GM18861 (cell line): Measurements from ENCODE around the gene TMEM63A.

Experiments
- ATAC-seq: cut with Tn5 transposase; IDR thresholded peaks from one replicate; pipeline ENCODE4 v1.9.1; 2021; ENCODE audit not compliant: unreplicated experiment

TMEM63A gene

DNA sequence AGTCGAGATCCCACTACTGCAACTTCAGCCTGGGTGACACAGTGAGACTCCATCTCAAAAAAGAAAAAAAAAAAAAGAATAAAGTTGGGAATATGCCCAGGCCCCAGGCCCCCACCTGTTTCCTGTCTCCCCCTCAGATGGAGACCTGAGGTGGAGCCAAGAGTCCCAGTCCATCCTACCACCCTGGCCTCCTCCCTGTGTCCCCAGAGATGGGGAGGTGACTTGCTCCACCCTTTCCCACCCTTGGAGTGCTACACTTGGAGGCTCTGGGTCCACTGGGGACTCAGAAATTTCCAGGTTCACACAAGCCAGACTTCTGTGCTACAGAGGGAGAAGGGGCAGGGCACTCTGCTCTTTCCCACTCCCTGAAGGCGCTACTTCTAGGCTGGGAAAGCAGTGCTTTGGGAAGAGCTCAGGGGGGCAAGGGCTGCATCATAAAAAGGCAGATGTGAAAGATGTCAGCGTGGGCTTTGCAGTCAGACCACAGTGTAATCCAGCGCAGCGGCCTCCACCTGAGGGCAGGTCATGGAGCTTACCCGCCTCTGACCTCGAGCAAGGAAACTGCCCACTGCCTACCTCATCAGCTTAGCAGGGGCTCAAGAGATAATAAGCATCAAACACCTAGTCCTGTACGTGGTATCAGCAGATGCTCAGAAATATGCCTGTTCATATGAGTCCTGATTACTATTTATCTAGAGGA, 13.4 kb downstream of the TMEM63A start:
- no peak for ATAC-seq

DNA sequence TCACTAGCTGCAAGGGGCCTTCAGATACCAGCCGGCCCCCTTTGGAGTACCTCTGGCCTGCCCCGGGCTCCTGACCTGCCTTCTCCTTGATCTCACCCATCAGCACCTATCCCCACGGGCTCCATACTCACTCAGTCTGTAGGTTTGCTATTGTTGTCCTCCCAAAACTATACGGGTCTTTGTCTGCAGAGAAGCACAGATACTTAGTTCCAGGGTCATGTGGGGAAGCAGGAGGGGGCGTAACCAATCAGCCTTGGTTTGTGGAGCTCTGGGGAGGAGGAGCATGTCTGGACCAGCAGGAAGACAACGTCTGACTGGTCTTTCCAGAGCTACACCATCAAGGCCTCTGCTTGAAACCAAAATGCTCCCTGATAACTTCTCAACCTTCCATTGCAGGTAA, 15.2 kb downstream of the TMEM63A start:
- ATAC-seq: no peak

DNA sequence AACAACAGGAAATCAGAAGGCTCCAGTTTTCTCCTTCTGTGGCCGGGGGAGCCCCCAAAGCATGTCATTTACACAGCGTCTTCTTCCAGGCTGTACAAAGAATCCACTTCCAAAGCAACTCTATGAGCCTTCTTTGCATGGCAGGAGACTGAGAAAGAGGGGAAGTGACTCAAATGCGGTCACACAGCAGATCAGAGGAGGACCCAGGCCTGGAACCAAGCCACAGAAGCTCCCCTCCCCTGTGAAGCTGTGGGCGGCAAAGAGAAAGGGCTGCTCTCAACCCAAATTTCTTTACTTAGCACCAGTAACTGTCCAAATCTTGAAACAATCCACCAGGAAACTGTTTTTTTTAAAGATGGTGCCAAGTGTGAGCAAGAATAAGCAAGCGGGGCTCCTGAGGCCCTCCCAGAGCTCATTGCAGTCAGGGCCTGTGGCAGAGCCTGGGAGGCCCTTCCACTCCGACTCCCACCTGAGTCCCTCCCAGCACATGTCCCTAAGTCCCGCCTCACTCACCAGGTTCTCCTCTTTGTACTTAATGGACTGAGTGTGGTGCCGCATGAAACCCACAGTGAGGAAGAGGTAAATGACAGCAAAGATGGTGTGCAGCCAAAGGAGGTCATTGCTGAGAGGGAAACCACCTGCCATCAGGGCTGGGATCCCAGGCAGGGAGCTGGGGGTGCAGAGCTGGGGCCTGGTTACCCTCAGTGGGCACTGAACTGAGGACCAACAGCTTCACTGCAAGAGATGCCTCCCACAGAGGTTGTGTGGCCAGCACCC, 15.9 kb downstream of the TMEM63A start:
- peak; percentile 67 for ATAC-seq

DNA sequence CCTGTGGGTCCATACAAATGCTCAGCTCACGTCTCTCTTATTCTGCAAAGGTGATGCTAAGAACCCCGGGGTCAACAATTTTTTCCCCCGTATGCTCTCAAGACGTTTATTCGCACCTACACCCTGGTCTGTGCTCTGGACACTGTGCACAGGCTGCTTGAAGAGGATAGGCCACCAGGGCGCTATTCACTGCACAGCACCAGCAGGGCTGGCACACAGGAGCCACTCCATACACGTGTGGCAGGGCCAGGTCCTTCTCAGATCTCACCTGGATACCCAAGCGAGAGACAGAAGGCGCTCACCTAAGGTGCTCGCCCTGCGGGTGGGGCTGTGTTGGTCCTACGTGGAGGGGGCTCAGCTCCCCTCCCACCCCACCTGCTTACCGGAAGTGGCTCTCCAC, 16.7 kb downstream of the TMEM63A start:
- ATAC-seq: no peak

DNA sequence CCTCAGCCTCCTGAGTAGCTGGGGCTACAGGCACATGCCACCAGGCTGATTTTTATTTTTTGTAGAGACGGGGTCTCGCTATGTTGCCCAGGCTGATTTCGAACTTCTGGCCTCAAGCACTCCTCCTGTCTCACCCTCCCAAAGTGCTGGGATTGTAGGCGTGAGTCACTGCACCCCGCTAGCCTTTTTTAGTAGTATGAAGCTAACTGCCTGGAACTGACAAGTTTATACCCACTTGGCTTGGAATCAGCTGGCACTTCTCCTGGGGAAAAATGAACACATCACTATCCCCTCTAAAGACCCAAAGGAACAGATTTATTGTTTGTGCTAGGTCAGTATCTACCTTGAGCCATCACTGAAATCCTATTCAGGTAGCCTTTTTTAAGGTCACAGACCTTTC, 19.0 kb downstream of the TMEM63A start:
- ATAC-seq: no peak

DNA sequence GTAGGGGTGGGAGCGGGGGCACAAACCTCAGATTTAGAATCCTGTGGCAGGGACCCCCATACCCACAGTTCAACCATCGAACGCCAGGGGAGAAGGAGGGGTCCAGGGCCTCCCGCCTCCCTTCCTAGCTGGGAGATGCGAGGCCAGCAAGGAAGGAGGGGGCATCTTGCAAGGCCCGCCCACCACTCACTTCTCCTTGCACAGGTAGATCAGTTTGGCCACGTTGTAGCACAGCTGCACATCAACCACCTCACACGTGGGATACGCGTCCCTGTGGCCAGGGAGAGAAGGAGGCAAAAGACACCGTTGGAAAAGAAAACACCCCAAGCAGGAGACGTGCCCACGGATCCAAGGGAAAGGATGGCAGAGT, 19.6 kb downstream of the TMEM63A start:
- no peak for ATAC-seq

DNA sequence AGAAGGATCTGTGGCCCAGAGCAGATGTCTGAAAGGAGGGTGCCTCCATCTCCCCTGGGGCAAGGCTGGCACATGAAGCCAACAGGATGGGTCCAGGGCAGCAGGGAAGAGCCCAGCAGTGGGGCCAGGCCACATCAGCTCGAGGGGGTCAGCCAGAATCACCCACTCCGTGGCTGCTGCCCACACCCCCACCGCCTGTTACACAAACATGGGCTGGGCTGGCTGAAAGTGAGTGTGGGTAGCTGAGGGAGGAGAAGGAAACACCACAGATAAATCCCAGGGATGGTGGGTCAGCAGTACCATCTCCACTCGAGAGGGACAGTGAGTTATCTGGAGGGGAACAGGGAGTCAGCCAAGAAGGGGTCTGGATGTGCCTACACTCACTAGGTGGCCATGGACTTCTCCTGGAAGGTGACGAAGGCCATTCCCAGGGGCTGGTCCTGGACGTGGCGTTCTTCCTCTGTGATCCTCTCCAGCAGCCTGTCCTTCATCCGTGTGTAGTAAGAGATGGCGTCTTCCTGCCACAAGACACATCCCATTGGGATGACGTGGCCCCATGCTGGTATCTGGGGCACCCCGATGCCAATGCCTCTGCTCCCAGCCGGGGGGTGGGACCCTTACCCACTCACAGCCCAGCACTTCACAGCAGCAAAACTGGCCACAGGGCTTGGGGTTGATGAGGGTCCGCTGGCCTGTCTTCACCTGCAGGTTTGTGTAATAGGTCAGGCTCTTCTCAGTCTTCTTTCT, 20.2 kb downstream of the TMEM63A start:
- no peak for ATAC-seq

DNA sequence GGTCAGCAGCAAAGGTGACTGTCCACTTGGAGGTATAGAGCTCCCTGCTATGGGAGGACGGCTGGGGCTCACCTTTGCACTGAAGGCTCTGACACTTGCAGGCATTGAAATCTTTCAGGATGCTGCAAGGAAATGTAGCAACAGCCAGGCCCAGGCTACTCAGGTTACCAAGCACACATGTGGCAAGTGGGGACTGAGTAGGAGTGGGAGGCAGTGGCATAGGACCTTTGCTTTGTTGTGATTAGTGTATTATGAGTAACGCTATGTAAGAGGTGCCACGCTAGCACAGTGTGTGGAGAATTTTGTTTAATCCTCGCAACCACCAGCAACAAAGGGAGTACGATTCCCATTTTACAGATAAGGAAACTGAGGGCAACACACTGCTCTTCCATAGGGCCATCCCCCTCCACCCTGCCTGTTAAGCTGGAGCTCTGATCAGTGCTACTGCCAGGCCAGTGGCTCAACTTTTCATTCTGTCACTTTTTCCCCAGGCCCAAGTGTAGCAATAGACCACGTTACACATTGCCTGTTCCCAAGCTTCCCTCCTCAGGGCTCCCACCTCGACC, 21.2 kb downstream of the TMEM63A start:
- ATAC-seq: no peak

DNA sequence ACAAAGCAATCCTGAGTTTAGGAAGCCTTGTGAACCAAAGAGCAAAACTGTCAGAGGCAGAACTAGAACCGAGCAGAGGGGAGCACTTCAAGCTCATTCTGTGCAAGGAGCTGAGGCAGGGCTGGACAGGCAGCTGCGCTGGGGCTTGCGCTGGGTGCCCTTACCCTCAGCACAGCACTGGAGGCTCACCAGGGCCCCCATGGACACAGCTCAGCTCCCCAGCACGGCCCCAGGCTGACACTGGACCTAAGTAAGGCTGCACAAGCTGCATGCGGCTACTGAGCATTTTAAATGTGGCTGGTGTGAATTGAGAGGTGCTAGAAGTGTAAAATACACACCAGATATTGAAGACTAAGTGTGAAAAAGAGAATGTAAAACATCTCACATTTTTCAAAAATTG, 22.1 kb downstream of the TMEM63A start:
- no peak for ATAC-seq

DNA sequence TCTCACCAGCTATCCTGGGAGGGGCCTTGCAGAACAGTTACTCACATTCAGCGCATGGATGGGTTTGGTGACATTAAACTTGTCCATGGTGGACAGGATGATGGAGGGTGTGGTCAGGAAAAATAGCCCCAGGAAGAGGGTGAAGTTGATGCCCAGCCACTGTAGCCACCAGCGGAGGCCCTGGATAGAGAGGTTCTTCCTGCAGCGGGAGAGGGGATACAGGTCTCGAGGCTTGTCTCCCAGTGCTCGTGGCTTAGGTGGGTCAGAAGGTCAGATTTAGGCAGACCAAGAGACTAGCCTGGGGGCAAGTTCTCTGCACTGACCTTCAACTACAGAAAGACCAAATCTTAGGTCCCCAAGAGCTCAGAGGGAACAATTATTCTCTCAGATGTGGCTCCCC, 23.0 kb downstream of the TMEM63A start:
- ATAC-seq: no peak

DNA sequence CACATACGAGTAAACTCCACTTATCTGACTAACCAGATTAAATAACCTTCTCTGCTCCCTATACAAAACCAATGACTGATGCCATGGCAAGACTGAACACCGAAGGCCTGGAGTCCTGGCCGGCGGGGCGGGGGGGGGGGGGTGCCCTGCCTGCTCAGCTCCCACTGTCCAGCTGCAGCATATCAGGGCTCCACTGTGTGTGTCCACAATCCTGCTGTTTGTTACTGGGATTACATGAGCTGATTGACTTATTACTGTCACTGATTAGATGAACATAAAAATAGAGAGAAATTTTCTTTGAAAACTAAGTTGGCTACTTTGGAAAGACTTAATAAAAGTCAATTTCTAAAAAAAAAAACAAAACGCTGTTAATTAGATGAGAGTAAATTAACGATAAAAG, 24.9 kb downstream of the TMEM63A start:
- no peak for ATAC-seq

DNA sequence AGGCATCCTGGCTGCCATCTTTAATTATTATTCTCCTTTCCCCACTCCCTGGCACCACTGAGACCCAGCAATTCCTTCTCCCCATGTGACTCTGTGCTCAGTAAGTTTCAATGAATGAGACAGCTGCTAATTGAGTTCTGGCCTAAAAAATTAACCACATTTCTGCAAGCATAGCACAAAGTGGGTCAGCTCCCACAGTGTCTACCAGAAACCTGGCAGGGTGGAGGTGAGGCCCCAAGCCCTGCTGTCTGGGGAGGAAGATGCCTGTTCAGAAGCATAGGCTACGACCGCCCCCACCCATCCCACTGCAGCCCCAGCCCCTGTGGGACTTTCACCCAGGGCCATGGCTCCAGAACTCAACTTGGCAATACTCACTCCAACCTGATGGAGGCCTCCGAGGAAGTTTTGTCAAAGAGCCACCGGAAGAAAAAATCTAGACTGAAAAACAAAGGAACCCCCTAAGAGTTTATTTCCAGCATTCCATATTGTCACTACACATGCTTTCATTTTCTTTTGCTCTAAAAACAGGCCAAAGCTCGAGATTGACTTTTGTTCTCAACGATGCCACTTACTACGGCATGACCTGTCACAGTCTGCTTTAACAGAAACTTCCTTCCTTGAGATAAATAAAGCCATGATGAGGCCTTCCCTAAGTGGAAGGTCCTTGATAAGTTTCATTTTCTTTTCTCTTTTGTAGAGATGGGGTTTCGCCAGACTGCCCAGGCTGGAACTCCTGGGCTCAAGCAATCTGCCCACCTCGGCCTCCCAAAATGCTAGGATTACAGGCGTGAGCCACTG, 26.5 kb downstream of the TMEM63A start:
- no peak for ATAC-seq

DNA sequence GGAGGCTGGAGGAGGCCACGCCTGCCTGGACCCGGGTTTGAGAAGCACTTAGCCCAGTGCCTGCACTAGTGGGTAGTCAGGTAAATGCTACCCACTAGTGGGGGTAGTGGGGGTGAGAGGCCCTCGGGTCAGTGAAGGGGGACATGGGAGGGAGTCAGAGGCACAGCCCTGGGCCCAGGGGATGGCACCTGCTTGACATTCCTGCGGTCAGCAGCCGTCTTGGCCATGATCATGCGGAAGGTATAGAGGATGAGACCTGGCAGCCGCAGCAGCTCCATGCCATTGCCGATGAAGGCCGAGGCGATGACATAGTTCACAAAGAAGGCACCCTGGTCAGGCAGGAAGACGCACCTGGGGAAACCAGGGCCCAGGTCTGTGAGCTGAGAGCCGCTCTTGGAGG, 28.7 kb downstream of the TMEM63A start:
- no peak for ATAC-seq

DNA sequence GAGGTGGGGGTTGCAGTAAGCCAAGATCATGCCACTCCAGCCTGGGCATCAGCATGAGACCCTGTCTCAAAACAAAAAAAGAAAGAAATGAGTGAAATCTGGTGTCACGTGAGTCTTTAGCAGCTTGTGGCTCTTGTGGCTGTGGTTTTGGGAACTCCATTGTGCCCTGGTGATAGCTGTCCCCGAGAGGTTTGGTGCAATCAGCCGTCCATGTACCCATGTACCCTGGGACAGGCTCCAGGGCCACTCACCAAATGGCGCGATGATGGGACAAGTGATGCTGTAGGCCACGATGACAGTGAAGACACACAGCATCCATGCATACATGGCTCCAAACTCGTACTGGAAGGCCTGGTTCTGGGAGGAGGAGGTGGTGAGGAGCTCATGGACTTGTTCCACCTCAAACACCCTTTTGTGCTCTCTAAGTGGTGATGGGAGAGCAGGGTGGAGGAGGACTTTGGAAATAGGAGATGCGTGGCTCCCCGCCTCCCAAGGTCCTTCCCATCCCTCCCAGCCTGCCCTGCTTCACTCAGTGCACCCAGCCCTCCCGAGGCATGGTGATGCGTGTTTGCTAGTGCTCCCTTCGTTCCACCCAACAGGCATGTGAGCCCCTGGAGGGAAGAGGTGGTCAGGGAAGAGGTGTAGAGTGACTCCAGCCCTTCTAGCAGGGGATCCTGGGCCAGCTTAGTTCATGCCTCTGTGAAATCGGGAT, 29.6 kb downstream of the TMEM63A start:
- ATAC-seq: no peak

DNA sequence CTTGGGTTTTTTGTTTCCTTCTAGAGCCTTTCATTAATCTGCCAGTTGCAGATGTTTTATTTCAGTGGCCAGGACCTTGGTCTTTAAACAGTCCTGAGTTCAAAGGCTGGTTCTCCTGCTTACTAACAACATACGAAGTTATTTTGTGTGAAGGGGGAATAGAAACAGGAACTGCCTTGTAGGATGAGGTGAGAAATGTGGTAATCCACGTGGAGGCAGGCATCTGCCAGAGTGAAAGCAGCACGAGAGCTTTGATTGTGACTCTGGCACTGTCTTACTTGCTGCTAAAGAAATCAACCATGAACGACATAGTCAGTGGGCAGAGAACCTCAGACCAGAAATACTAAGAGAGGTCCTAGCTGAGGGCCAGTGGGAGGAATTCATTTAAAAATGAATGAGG, 30.4 kb downstream of the TMEM63A start:
- ATAC-seq: peak; percentile 54

DNA sequence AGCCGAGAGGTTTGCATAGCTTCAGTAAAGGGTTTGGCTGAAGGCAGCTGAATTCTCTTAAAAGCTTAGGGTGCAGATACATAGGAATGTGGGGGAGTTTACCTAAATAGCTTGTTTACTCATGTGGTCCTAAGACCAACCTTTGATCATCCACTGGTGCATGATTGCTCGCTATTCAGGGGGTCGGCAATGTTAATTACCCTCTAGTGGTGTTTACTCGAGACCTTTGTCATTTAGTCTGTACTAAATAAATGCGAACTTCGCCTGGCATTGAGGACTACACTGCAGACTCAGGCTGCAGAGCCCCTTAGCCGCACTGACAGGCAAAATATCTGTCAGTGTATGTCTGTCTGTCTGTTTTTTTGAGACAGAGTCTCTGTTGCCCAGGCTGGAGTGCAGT, 31.8 kb downstream of the TMEM63A start:
- no peak for ATAC-seq

DNA sequence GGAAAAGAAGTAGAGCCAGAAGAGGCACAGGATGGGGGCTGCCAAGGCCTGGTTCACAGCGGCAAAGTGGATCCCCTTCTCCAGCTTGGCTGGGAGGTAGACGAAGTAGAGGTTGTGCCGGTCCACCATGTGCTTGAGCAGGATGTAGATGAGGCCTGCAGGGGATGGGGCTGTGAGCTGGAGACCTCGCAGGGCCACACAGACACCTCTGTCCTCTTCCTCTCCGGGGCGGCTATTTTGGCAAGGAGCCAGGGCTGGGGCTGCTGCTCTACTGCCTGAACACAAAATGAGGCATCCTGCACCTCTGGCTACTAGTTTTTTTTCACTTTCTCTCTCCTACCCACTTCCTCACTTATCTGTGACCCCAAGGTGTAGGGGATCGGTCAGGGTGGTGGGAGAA, 32.3 kb downstream of the TMEM63A start:
- ATAC-seq: no peak

DNA sequence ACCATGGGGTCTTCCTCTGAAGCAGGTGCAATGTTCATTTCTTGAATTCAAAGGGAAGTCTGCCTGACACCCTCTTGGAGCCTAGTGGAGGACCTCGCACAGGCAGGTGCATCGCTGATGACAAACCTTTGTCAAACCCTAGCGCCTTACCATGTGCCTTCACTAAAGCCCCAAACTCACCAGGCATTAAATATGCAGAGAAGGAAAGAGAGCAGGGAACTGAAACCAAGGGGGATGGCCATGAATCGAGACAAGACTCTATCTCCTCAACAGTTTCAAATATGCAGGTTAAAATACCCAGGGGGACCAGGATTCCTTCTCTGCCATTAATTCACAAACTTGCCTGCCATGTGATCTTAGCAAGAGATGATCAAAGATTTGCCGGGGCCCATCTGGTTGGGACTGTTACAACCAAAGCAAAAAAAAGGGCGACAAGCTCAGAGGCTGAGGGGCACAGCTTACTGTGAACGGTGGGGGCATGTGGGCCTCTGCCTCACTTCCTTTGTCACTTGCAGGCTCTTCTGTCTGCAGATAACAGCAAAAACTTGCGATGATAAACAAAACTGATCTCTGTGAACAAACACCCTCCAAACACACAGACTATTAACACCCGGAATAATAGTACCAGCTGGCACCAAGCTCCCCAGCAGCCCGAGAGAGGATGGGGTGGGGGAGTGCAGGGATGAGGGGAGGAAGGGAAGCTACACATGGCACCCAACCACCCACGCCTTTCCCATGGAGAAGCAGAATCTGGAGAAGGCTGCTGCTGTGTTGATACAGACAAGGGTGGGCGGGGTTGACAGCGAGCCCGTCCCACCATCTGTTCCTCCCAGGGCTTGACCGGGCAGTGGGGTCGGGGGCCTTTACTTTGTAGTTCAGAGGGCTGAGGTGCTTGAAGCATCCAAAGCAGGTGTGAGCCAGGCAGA, 33.9 kb downstream of the TMEM63A start:
- ATAC-seq: peak; percentile 63

DNA sequence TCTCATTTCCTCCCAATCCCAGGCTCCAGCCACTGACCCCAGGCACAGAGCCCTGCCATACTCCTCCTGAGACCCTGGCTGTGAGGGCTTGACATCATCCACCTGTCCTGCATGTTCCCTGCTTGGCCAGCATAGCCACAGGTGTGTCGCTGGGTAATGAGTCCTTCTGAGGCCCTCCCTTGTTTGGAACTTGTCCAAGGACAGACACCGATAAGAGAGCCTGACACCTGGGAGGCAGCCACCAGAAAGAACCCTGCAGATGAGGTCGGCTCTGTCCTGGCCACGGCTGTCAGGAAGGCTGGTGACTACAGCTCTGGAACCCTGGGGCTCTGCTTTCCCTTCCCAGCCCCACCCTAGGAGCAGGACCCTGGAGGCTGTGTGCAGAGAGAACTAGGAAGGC, 34.6 kb downstream of the TMEM63A start:
- no peak for ATAC-seq
